HG03432 (cell line): Measurements from ENCODE around the gene SLC39A12.
A peak's percentile ranks its signal among the peaks of the same experiment; 100 is the strongest.
"Not testable (repeated sequence)": the region's sequence is repeated elsewhere in the genome, so short reads cannot be mapped to it uniquely, and the experiment has no call there.

ENCODE experiments used
- ATAC-seq: cut with Tn5 transposase; IDR thresholded peaks from one replicate; pipeline ENCODE4 v1.9.1; 2021; ENCODE audit warnings: mild to moderate bottlenecking, moderate library complexity; ENCODE audit not compliant: unreplicated experiment

Gene SLC39A12

DNA sequence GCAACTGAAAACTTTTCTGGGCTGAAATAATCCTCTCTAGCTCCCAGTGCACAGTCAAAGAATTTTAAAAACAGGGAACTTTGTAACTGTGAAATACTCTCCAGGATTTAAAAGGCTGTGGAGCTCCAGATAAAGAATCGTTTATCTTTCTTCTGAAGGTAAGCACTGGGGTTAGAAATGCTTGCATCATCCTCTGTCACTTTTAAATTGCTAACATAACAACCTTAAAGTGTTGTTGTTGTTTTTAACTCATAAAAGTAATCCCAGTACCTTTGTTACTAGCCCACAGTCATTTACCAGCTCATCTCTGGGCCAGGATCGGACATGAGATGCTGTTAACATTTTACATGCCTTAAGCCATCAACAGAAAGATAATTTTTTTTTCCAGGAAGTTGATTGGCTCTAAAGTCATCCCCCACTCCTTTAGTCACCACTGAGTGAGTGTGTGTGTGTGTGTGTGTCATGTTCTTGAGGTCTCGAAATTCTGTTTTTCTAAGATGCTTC is at the start of gene SLC39A12:
Gene SLC39A12, plus strand, starts transcription at position 51 of the 504 bp plus-strand sequence. CDS start 1,359 bp downstream, outside the sequence.
- no peak for ATAC-seq

DNA sequence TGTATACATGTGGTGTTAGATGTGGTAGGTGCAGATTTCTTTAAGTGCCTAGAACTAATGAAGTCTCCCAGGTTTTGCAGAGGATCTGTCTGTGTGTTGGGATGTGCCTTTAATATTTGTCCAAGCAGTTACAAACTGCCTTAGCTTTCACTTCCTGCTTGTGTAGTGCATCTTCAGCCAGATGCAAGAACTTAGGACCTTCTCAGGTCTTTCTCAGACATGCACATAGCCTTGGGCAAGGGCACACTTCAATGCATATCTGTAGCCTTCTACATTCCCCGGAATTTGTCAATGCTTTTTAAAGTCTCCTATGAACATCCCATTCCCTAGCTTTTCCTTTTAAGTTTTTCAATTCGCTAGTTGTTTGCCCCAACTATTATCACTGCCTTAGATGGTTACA is 47.2 kb upstream of the SLC39A12 start:
- no peak for ATAC-seq

DNA sequence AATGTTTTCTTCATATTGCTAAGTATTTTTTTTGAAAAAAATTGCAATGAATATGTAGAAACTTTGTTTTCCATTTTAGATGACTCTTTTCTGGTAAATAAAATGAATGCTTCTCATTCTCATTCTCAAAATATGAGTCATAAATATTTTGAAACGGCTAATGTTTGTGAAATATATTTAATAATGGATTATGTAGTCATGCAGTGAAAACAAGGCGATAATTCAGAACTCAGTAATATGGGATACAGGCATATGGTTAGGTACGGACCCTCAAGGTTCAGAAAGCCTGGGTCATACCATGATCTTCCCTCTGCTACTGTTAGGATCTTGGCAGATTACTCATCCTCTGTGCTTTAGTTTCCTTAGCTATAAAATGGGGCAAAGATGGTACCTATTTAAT is 46.2 kb upstream of the SLC39A12 start:
- ATAC-seq: no peak

DNA sequence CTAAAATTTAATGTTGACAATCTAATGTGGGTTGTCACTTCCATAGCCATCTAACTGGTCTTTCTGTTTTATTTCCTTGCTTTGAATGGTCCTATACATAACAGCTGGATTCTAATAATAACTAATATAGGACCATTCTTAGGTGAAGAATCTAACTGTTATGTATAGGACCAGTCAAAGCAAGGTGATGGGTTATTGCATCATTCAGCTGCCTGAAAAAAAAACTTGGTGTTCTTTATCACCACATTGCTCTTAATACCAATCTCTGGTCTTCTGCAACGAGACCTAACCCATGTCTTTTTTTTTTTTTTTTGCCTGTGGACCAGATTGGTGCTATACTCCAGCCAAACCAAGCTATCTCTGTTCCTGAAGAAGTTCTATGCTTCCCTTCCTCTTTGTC is 45.7 kb upstream of the SLC39A12 start:
- ATAC-seq: no peak

DNA sequence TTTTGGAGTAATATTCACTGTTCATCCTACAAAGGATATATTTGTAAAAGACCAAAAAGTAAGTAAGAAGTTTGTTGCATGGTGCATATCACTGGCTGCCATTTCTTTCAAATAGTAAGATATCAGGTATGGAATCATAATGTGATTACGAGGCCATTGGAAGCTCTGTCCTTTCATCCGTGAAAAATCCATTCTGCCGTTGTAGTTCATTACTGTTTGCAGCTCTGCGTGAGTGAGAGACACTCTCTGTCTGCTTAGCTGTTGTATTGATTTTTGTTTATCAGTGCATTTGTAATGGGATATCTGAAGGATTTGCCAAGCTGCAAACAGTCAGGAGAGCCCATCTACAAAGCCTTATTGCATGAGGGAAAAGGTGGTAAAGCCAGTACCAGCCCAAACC is 44.1 kb upstream of the SLC39A12 start:
- no peak for ATAC-seq

DNA sequence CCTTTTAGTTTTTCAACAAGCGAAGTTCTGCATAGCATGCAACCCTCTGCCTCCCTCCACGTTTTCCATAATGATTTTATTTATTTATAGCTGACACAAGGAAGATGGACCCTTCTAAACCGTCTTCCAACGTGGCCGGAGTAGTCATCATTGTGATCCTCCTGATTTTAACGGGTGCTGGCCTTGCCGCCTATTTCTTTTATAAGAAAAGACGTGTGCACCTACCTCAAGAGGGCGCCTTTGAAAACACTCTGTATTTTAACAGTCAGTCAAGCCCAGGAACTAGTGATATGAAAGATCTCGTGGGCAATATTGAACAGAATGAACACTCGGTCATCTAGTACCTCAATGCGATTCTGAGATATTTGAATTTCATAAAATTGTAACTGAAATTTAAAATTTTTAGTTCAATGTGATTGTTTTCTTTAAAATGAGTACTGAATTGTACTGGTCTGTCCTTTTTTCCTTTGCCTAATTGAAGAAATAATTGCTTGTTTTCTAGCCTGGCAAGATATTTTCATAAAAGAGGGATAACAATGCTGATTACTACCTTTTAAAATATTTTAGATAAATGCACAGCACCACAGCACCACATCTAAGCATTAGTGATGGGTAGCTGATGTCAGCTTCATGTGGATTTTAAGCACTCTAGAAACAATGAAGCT is 41.5 kb upstream of the SLC39A12 start:
- ATAC-seq: peak; percentile 64

DNA sequence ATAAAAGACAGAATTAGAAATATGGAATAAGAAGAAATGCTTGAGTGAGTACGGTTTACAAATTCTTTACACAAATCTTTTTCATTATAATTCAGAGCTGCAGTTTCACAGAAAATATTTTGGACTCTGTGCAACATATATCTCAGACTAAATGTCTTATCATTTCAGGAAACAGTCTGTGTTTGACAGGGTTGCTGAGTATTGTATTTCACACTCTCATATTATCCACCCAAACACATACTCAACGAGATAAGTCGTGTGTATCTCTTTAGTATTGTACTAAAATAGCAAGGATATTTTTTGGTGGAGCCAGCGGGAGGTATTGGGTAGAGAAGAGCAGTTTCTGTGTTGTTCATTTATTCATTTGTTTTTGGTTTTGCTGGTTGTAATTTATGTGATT is 39.0 kb upstream of the SLC39A12 start:
- no peak for ATAC-seq

DNA sequence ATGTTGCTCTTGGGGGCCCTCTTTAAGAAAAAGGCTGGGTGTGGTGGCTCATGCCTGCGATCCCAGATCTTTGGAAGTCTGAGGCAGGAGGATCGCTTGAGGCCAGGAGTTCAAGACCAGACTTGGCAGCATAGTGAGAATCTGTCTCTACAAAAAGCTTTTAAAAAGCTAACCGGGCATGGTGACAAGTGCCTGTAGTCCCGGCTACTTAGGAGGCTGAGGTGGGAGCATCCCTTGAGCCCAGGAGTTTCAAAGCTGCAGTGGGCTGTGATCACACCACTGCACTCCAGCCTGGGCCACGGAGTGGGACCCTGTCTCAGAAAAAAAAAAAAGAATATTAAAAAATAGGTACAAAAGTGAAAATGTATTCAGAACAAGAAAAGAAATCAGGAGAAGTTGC is 38.1 kb upstream of the SLC39A12 start:
- no peak for ATAC-seq

DNA sequence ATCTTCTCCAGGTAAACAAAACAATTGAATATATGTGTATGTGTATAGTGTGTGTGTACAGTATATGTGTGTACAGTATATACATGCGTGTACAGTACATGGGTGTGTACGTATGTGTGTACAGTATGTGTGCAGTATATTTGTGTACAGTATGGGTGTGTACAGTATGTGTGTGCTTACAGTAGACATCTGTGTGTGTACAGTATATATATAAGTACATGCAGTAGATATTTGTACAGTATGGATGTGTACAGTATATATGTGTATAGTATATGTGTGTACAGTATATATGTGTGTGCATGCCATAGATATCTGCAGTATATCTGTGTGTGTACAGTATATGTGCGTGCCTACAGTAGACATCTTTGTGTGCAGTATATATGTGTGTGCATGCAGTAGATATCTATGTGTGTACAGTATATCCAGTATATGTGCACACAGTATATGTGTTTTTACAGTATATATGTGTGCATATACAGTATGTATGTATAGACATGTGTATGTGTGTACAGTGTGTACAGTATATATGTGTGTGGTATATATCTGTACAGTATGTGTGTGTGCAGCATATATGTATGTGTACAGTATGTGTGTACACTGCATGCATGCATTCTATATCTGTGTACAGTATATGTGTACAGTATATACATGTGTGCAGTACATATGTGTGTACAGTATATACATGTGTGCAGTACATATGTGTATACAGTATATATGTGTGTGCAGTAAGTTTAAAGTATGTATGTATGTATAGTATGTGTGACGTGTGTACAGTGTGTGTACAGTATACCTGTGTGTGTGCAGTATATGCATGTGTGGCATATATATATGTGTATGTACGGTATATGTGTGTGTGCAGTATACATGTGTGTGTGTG is 37.3 kb upstream of the SLC39A12 start:
- no peak for ATAC-seq

DNA sequence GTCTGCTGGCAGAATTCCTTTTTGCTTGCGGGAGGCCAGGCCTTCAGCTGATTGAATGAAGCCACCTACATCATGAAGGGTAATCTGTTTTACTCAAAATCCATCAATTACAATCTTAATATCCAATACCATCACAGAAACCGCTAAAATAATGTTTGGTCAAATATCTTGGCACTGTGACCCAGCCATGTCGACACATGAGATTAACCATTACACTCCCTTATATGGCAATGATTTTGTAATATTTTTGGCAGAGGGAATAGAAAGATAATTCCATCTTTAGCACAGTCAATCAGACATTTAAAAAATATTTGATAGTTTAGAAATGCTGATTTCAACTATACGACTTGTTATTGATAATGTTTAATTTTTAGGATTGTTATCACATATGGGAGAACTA is 36.5 kb upstream of the SLC39A12 start:
- ATAC-seq: no peak

DNA sequence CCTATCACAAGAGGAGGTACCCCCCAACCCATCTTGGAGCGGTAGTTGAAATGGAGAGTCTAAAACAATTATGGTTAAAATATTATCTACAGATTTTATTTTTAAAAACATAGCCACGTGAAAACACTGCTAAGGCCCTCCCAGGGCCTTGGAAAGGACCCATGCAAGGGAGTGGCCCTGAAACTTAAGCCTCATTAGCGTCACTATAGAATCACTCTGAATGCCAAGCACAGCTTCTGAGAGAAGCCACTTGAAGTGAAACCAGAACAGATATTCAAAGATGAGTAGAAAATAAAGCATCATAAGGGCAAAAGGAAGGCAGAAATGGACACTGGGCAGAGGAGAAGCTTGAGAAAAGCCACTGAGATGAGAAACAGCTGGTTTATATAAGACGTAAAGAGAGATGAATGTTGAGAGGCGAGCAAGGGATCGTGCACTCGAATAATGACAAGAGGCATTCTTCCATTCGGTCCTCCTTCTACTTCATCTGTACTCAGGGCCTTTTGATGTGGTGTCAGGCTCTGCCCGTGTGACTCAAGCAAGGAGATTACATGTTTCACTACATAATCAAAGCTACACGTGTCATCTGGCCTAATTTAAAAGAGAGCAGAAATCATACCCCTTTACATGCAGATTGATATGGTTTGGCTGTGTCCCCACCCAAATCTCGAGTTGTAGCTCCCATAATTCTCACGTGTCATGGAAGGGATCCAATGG is 33.4 kb upstream of the SLC39A12 start:
- no peak for ATAC-seq

DNA sequence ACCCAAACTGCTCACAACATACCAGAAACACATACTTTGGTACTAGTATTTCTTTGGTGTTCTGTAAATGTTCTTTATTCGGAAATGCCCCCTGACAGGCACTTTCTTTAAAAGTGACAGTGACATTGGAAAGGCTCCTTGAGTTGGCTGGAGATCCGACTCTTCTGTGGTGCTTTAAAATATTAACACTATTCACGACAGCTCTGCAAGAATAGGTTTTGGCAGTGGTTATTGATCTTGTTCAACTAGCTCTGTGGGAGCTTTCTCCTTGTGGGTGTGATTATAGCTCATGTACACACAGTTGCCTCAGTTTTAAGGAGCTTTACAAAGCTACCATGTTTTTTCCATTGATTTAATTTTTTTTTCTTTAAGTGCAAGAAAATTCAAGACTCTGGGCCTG is 30.3 kb upstream of the SLC39A12 start:
- ATAC-seq: no peak

DNA sequence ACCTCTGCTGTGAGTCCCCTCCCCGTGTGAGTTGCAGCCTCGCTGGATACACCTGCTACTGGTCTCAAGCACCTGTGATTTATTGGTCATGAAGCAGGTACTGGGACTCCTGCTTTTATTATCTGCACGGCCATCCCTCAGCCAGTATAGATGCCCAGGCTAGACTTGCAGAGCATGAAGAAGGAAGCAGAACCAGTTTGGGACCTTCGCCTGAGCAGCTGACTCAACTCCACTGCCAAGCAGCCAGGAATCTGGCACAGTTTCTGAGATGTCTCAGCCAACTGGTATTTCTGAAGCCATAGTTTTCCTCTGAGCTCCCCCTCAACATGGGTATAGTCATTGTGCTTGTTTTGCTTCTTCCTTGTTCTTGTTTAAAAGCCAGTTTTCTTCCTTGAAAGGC is 28.0 kb upstream of the SLC39A12 start:
- no peak for ATAC-seq

DNA sequence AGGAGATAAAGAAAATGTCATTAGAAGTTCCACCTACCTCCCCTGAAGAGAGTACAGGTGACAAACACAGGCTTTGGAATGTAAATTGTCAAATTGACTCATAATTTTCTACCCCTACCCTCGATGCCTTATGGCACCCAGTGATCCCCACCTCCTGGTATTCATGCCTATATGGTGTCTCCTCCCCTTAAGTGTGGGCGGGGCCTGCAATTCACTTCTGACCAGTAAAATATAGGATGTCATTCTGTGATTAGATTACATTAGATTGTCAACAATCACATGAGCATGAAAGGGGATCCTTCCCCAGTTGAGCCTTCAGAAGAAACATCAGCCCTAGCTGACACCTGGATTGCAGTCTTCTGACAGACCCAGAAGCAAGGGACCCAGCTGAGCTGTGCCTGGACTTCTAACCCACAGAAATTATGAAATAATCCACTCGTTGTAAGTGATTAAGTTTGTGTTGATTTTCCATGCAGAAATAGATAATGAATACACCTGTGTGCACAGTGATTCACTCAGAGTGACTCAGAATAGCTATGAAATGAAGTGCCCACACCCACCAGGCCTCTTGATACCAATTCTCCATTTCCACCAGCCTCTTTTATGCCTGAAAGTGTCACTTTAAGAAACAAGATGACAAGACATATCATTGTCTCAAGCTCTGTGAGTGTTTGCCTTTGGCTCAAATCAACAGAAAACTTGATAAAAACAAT is 8.5 kb upstream of the SLC39A12 start:
- no peak for ATAC-seq

DNA sequence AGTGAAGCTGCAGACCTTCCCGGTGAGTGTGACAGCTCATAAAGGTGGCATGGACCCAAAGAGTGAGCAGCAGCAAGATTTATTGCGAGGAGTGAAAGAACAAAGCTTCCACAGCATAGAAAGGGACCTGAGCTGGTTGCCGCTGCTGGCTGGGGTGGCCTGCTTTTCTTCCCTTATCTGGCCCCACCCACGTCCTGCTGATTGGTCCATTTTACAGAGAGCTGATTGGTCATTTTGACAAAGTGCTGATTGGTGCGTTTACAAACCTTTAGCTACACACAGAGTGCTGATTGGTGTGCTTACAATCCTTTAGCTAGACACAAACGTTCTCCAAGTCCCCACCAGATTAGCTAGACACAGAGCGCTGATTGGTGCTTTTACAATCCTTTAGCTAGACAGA is 1.4 kb upstream of the SLC39A12 start:
- not testable (repeated sequence) for ATAC-seq

DNA sequence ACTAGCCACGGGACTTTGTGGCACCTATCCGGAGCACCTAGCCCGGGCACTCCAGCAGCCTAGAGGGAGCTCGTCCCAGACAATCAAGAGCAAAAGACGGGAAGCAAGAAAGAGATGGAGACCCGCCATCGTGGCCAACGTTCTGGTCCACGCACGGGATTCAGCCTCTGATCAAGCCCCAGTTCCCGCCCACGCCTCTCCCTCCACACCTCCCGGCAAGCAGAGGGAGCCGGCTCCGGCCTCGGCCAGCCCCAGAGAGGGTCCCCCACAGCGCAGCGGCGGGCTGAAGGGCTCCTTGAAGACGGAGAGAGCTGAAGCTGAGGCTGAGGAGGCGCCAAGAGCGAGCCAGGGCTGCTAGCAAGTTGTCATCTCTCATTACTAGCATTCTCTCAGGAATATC is 992 bp upstream of the SLC39A12 start:
- no peak for ATAC-seq

DNA sequence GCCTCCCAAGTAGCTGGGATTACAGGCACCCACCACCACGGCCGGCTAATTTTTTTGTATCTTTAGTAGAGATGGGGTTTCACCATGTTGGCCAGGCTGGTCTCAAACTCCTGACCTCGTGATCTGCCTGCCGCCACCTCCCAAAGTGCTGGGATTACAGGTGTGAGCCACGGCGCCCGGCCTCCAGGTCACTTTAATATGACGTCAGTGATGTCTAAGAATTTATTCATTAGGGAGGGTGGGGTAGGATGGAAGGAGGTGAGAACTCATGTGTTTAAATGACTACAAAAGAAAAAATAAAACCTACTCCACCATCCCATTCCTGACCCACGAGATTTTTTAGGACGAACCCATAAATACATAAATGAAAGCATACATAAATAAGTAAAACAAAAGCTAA is 2.7 kb downstream of the SLC39A12 start:
- not testable (repeated sequence) for ATAC-seq

DNA sequence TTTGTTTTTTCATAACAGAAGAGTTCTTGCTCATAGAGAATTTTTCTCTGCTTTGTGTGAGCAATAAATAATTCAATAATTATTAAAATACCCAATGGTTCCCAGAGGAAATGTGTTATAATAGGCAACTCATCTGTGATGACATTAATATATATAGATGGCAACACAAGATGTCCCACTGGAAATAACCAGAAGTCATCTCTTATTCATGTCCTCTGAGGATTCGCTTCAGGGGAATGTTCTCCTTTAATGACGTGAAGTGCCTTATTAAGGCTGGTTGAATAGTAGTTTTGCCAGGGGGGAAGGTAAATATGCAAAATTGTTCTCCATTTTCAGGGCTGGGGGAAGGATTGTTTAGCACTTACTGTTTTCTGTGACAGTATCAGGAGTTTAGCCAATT is 3.1 kb downstream of the SLC39A12 start:
- ATAC-seq: no peak

DNA sequence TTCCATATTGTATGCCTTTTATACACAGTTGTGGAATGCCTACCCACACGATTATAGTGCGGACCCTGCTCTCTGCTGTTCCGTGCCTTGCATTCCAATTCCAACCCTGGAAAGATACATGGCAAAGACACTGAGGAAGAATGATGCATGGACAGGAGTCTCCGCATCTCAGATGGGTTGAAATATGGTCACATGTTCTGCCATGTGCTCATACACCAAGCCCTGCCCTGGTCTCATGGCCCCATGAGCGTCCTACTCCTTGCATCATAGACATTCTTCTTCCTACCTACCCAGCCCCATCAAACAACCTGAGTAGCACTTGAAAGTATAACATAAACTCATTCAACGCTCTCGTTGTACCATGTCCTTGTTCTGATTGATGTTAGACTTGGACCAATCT is 6.3 kb downstream of the SLC39A12 start:
- no peak for ATAC-seq

DNA sequence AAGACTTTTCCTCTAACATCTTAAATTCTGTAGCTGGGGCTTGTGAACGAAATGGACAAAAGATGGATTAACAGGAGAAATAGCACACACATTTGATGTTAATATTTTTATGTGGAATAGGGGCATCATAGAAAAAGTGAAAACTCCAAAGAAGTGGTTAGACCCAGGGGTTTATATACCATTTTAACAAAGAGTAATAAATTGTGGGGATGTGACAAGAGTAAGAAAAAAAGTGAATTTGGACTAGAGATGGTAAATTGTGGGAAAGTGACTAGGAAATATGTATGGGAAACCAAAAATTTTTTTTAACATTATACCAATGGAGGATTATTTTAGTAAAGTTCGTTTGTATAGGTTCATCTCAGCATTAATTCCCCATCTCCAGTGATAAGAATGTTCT is 8.2 kb downstream of the SLC39A12 start:
- no peak for ATAC-seq
